K562 (cell line): Measurements from ENCODE around the gene TMEM38B. TPM values are rescaled to one million over a fixed set of nuclear protein-coding genes. Genes with fewer than 3 reads are reported as not detected.

Experiments
- ATAC-seq: fragments of 200-7000 bp; cut with Tn5 transposase; 3 replicates; pipeline ENCODE4 v1.9.1; 2020; ENCODE audit warnings: moderate library complexity
- BruUV-seq: library from RNA; stranded (reverse); fragments of 400-500 nt; replicated peaks from 2 replicates; lab custom pipeline; 2021; lab: Mats Ljungman, UMichigan
- CTCF ChIA-PET: fragments of 300-600 bp; formaldehyde crosslinking; extraction: SDS; loops from one replicate; lab custom pipeline; 2021; ENCODE audit warnings: low intra/inter-chr PET ratio; lab: Yijun Ruan, JAX
- POLR2A ChIA-PET: fragments of 300-600, 350-650 bp; sonication (Branson Sonifier 250); formaldehyde crosslinking; extraction: SDS; loops from one replicate; lab custom pipeline; 2021; ENCODE audit warnings: antibody characterized with exemption, inconsistent platforms; lab: Yijun Ruan, JAX
- DNase-seq, 4 experiments: peaks; one replicate each; pipeline versions ENCODE4 v3.0.0 to v3.0.0-alpha.2; 2011 to 2018; ENCODE audit warnings: low spot score in 3 of 4, mixed read lengths in 3 of 4; ENCODE audit errors: extremely low read depth in 1 of 4
- FAIRE-seq: peaks from 2 replicates; lab custom pipeline; 2011; peaks lifted over from hg19 to GRCh38; lab: Jason Lieb, UNC
- H2AFZ ChIP-seq: 2 replicates; pipeline ENCODE4 v1.6.0; 2011; ENCODE audit warnings: low read depth, low read length, control low read depth, inconsistent platforms
- H3K27ac ChIP-seq: fragments of 200-600 bp; 3 replicates; pipeline ENCODE4 v1.8.0; 2011; ENCODE audit warnings: low read depth, mild to moderate bottlenecking, control low read depth, inconsistent platforms, low read length, moderate library complexity, mixed read lengths; ENCODE audit errors: extremely low read depth
- H3K27me3 ChIP-seq, 2 experiments: fragments of 300-600 bp in 1 of 2; 2 replicates in 1 of 2; 3 replicates in 1 of 2; pipeline versions ENCODE4 v1.6.0 to v1.8.0; 2011; ENCODE audit warnings: inconsistent platforms in 2 of 2, low read length in 2 of 2, mild to moderate bottlenecking in 1 of 2, mixed read lengths in 1 of 2, moderate library complexity in 1 of 2; ENCODE audit not compliant: control insufficient read depth in 2 of 2, insufficient read depth in 2 of 2
- H3K36me3 ChIP-seq: fragments of 300-600 bp; 3 replicates; pipeline ENCODE4 v1.8.0; 2011; ENCODE audit warnings: mild to moderate bottlenecking, low read length, inconsistent platforms; ENCODE audit not compliant: control insufficient read depth, insufficient read depth
- H3K4me1 ChIP-seq, 2 experiments: fragments of 200-600 bp in 1 of 2; replicated peaks in 1 of 2; 2 replicates in 1 of 2; 3 replicates in 1 of 2; pipeline versions ENCODE4 v1.5.1 to v1.8.0; 2011; ENCODE audit warnings: inconsistent platforms in 2 of 2, low read length in 2 of 2, mild to moderate bottlenecking in 1 of 2, mixed read lengths in 1 of 2, moderate library complexity in 1 of 2; ENCODE audit not compliant: control insufficient read depth in 2 of 2, insufficient read depth in 2 of 2
- H3K4me2 ChIP-seq: 2 replicates; pipeline ENCODE4 v1.6.1; 2011; ENCODE audit warnings: low read length, control low read depth, inconsistent platforms, mixed read lengths; ENCODE audit not compliant: insufficient read depth
- H3K4me3 ChIP-seq: fragments of 200-600 bp; sonication (generic), shearing (Covaris generic); 2 replicates; pipeline ENCODE4 v1.5.1; 2016; ENCODE audit warnings: control low read depth, inconsistent platforms
- H3K79me2 ChIP-seq: fragments of 200-600 bp; 3 replicates; pipeline ENCODE4 v1.8.0; 2011; ENCODE audit warnings: low read length, inconsistent platforms; ENCODE audit not compliant: control insufficient read depth, insufficient read depth
- H3K9ac ChIP-seq, 2 experiments: 2 replicates each; pipeline versions ENCODE4 v1.6.0 to v1.6.1; 2011; ENCODE audit warnings: low read depth in 2 of 2, low read length in 2 of 2, control low read depth in 1 of 2, inconsistent platforms in 1 of 2, mild to moderate bottlenecking in 1 of 2, mixed read lengths in 1 of 2; ENCODE audit not compliant: insufficient read depth in 1 of 2
- H3K9me1 ChIP-seq: one replicate; pipeline ENCODE4 v1.6.0; 2011; ENCODE audit warnings: inconsistent platforms, mild to moderate bottlenecking, low read length, moderate library complexity; ENCODE audit not compliant: control insufficient read depth, insufficient read depth
- H3K9me3 ChIP-seq: replicated peaks from 2 replicates; pipeline ENCODE4 v1.5.1; 2011; ENCODE audit warnings: low read depth, low read length, inconsistent platforms; ENCODE audit not compliant: control insufficient read depth, insufficient read depth
- H4K20me1 ChIP-seq: replicated peaks from 2 replicates; pipeline ENCODE4 v1.6.1; 2011; ENCODE audit warnings: low read length, inconsistent platforms, mixed read lengths; ENCODE audit not compliant: control insufficient read depth, insufficient read depth
- CBX3 ChIP-seq, 2 experiments: IDR thresholded peaks; 1 replicate in 1 of 2; 2 replicates in 1 of 2; pipeline ENCODE4 v1.6.1; 2012; ENCODE audit warnings: inconsistent platforms in 2 of 2, low read length in 2 of 2, borderline replicate concordance in 1 of 2, control low read depth in 1 of 2
- E2F6 ChIP-seq, 2 experiments: IDR thresholded peaks; 2 replicates each; pipeline ENCODE4 v1.6.1; 2011; ENCODE audit warnings: borderline replicate concordance in 1 of 2, control low read depth in 1 of 2, low read depth in 1 of 2, low read length in 1 of 2, mild to moderate bottlenecking in 1 of 2, mixed read lengths in 1 of 2, moderate library complexity in 1 of 2; ENCODE audit not compliant: insufficient read depth in 1 of 2, insufficient read length in 1 of 2, poor library complexity in 1 of 2, severe bottlenecking in 1 of 2; ENCODE audit errors: extremely low read depth in 1 of 2
- FOXM1 ChIP-seq, 2 experiments: fragments of 450-650 bp in 1 of 2; sonication (generic) in 1 of 2; formaldehyde crosslinking in 1 of 2; IDR thresholded peaks; 2 replicates each; pipeline versions ENCODE4 v1.6.1 to v1.9.0; 2017 to 2022; ENCODE audit warnings: low read depth in 2 of 2, mild to moderate bottlenecking in 2 of 2, missing genetic modification reagents in 1 of 2, moderate library complexity in 1 of 2
- JUND ChIP-seq, 2 experiments: IDR thresholded peaks; 2 replicates in 1 of 2; 3 replicates in 1 of 2; pipeline ENCODE4 v1.6.1; 2011; ENCODE audit warnings: borderline replicate concordance in 2 of 2, low read depth in 2 of 2, low read length in 2 of 2, improper control_type of control experiment in 1 of 2, missing biosample characterization in 1 of 2, missing genetic modification characterization in 1 of 2, missing genetic modification reagents in 1 of 2
- MAZ ChIP-seq, 2 experiments: fragments of 450-650 bp in 1 of 2; sonication (generic) in 1 of 2; formaldehyde crosslinking; IDR thresholded peaks in 1 of 2; conservative IDR thresholded peaks in 1 of 2; 2 replicates each; pipeline versions ENCODE4 v1.4.0 to v1.5.0; 2020; ENCODE audit warnings: mild to moderate bottlenecking in 1 of 2, missing genetic modification reagents in 1 of 2
- PKNOX1 ChIP-seq: fragments of 450-650 bp; IDR thresholded peaks from 2 replicates; pipeline ENCODE4 v1.6.1; 2016
- POLR2A ChIP-seq: fragments of 450-650 bp; conservative IDR thresholded peaks from 2 replicates; pipeline ENCODE4 v1.6.1; 2016
- PRDM10 ChIP-seq: fragments of 450-650 bp; IDR thresholded peaks from 2 replicates; pipeline ENCODE4 v1.6.1; 2018; ENCODE audit not compliant: partially characterized antibody
- SMARCA4 ChIP-seq: fragments of 450-650 bp; IDR thresholded peaks from 2 replicates; pipeline ENCODE4 v1.6.1; 2016
- SMARCC2 ChIP-seq: fragments of 450-650 bp; IDR thresholded peaks from 2 replicates; pipeline ENCODE4 v1.6.1; 2017; ENCODE audit warnings: antibody characterized with exemption, moderate library complexity, mild to moderate bottlenecking, low read depth
- SMARCE1 ChIP-seq: fragments of 450-650 bp; IDR thresholded peaks from 2 replicates; pipeline ENCODE4 v1.7.1; 2016; ENCODE audit warnings: mild to moderate bottlenecking
- ZNF668 ChIP-seq: fragments of 250-450 bp; sonication (Bioruptor Pico); IDR thresholded peaks from 2 replicates; pipeline ENCODE4 v1.8.0; 2022; ENCODE audit warnings: mild to moderate bottlenecking, inconsistent platforms
- WGBS: fragments of 100-300 bp; shearing (Covaris generic); methylation state at CpG from one replicate; pipeline ENCODE4 v1.1.6; 2016; ENCODE audit warnings: low coverage, mixed read lengths; ENCODE audit not compliant: insufficient coverage; ENCODE audit errors: missing lambda C conversion rate; 5-methylcytosine and 5-hydroxymethylcytosine counted together
- in situ Hi-C: fragments of 300-500 bp; cut with MboI; formaldehyde crosslinking; loops from 4 replicates; pipeline ENCODE4 v1.15.0; 2018; ENCODE audit warnings: inconsistent platforms, mixed read lengths
- intact Hi-C: fragments of 100-400 bp; cut with micrococcal nuclease; formaldehyde crosslinking; loops from 2 replicates; pipeline ENCODE4 v1.14.2; 2022
- polyA plus RNA-seq, 8 experiments: library from polyadenylated mRNA; depleted of rRNA in 4 of 8; stranded (reverse) in 5 of 8; unstranded in 3 of 8; fragments of >200 nt; fragmentation: Nextera tagmentation in 2 of 8; fragmentation: Illumina TruSeq in 1 of 8; extraction: Ambion mirVana in 2 of 8; extraction: Trizol in 1 of 8; gene quantifications; 2 replicates each; pipeline versions ENCODE4 v1.2.1 to v1.2.3, GENCODE V29; 2011 to 2014; ENCODE audit warnings: inconsistent platforms in 1 of 8, missing spikeins in 1 of 8
- total RNA-seq, 7 experiments: library from RNA; depleted of rRNA in 6 of 7; stranded (reverse); fragments of >200 nt in 6 of 7; fragmentation: Illumina TruSeq in 2 of 7; extraction: Trizol in 2 of 7; gene quantifications; 2 replicates each; pipeline versions ENCODE4 v1.2.1 to v1.2.3, GENCODE V29; 2011 to 2021; ENCODE audit warnings: low replicate concordance in 1 of 7

TMEM38B gene
- total and polyA plus RNA-seq, 9 of the 15 experiments (the other 6 are each of a cell fraction or from before 2014, with no cell fraction given) = 26.0 to 57.5 (median 38.5) TPM

- Histone ChIP-seq H3K36me3 (no peaks in the 10 kb centered on the region), H2AFZ (peak overlapping the region; percentile 95), H3K9me3 (no peaks in the 10 kb centered on the region), H3K4me3 (peak overlapping the region; percentile 77), H3K79me2 (peaks cover 39% of the 10 kb centered on the region), H4K20me1 (peaks cover 6% of the 10 kb centered on the region; the same call in 1 of the 2 replicates), H3K27me3 (no peaks in the 10 kb centered on the region), H3K9me1 (no peaks in the 10 kb centered on the region), H3K4me1 (peaks cover 4 to 16% of the 10 kb centered on the region in 2 experiments; a peak in 4 of 5 replicates), H3K4me2 (peak overlapping the region; percentile 87), H3K9ac (peak overlapping the region; percentile 59 to 64; a peak in 3 of 4 replicates), H3K27ac (no peak overlapping the region)
- in situ Hi-C loops = no loop called here
- ChIA-PET POLR2A (interaction anchor here (0.6 to 2.8 kb wide), 10 partner anchors 10 to 522 kb away, joined by 3 to 13 read pairs (median 3); no protein-coding TSS in a partner anchor), CTCF (interaction anchor here (0.9 kb wide), 1 partner anchor 12 kb away, joined by 3 read pairs; no protein-coding TSS in a partner anchor)
- DNase-seq (peak in 2 of 4 experiments; percentile 12 to 32), ATAC-seq (no peak), FAIRE-seq (no peak)
- 2% methylated on average over 15 of the region's 15 CpGs for WGBS
- intact Hi-C loops = loop anchor here (2.0 kb wide), 1 partner anchor 47 kb away; no protein-coding TSS in a partner anchor
- BruUV-seq = no TSS peak
- TF ChIP-seq CBX3 (IDR thresholded peaks at IDR 0.05; ENCODE audit: borderline replicate concordance in 1 of 2, low read length in 2 of 2) = no peak
- 0 out of 2 replicates have a peak, but pooled peaks have one; percentile 21 for TF ChIP-seq SMARCA4
- TF ChIP-seq E2F6 (IDR thresholded peaks at IDR 0.05; ENCODE audit: borderline replicate concordance in 1 of 2, extremely low read depth in 1 of 2, insufficient read depth in 1 of 2, insufficient read length in 1 of 2, low read depth in 1 of 2, low read length in 1 of 2, poor library complexity in 1 of 2, severe bottlenecking in 1 of 2) = peak in 1 of 2 experiments; percentile 25
- TF ChIP-seq SMARCC2 = no peak
- TF ChIP-seq PKNOX1 = peak; percentile 32; the same call in 1 of the 2 replicates
- TF ChIP-seq PRDM10 = no peak
- TF ChIP-seq JUND (IDR thresholded peaks at IDR 0.05; ENCODE audit: borderline replicate concordance, low read depth, low read length) = no peak
- no peak for TF ChIP-seq JUND (tag; IDR thresholded peaks at IDR 0.05; ENCODE audit: borderline replicate concordance, low read depth, low read length)
- TF ChIP-seq POLR2A = no peak
- TF ChIP-seq FOXM1 (IDR thresholded peaks at IDR 0.05; ENCODE audit: low read depth) = no peak
- TF ChIP-seq FOXM1 (CRISPR knock-in tag; IDR thresholded peaks at IDR 0.05; ENCODE audit: low read depth) = 0 out of 2 replicates have a peak, but pooled peaks have one; percentile 15
- no peak for TF ChIP-seq SMARCE1
- TF ChIP-seq MAZ (CRISPR knock-in tag; conservative IDR thresholded peaks at IDR 0.05 in 1 of 2, IDR thresholded peaks at IDR 0.05 in 1 of 2) = peak in 1 of 2 experiments; percentile 46; a peak in 2 of 4 replicates
- no peak for TF ChIP-seq ZNF668
Observed at GRCh38 chr9:105693435-105694189, 729 bp upstream of the TMEM38B start.
